SU-DHL-6 (cell line): Measurements from ENCODE around the gene ZFYVE16.

Source experiments
- H2AFZ ChIP-seq: fragments of 200-600 bp; sonication (generic); 2 replicates; pipeline ENCODE4 v1.6.1; 2014; ENCODE audit warnings: low read depth, mild to moderate bottlenecking, moderate library complexity, mixed read lengths, antibody characterized with exemption, low read length; ENCODE audit not compliant: severe bottlenecking
- H3F3A ChIP-seq: fragments of 200-600 bp; shearing (Covaris generic); 2 replicates; pipeline ENCODE4 v1.6.0; 2016; ENCODE audit warnings: antibody characterized with exemption, mild to moderate bottlenecking; ENCODE audit not compliant: insufficient read depth
- H3K27ac ChIP-seq: fragments of 200-600 bp; sonication (generic); 2 replicates; pipeline ENCODE4 v1.5.1; 2016; ENCODE audit warnings: low read depth, mild to moderate bottlenecking, low read length, moderate library complexity, mixed read lengths
- H3K27me3 ChIP-seq: fragments of 200-600 bp; sonication (generic), shearing (Covaris generic); 2 replicates; pipeline ENCODE4 v1.6.0; 2014; ENCODE audit warnings: mild to moderate bottlenecking, low read length
- H3K36me3 ChIP-seq: fragments of 200-600 bp; sonication (generic); 2 replicates; pipeline ENCODE4 v1.6.1; 2014; ENCODE audit warnings: mild to moderate bottlenecking, low read length, mixed read lengths
- H3K4me2 ChIP-seq: fragments of 300-600, 200-600 bp; shearing (Covaris generic), sonication (generic); 2 replicates; pipeline ENCODE4 v1.6.0; 2014; ENCODE audit warnings: low read length, low read depth, mild to moderate bottlenecking; ENCODE audit not compliant: poor library complexity, severe bottlenecking
- H3K4me3 ChIP-seq: fragments of 200-600 bp; sonication (generic); 2 replicates; pipeline ENCODE4 v1.5.1; 2014; ENCODE audit warnings: antibody characterized with exemption, low read length, mild to moderate bottlenecking, mixed read lengths; ENCODE audit not compliant: insufficient read depth, poor library complexity, severe bottlenecking
- H3K79me2 ChIP-seq: fragments of 200-600 bp; sonication (generic); 2 replicates; pipeline ENCODE4 v1.6.1; 2014; ENCODE audit warnings: mild to moderate bottlenecking, low read length, moderate library complexity; ENCODE audit not compliant: insufficient read depth
- H3K9ac ChIP-seq: fragments of 200-600 bp; sonication (generic); 2 replicates; pipeline ENCODE4 v1.7.0; 2014; ENCODE audit warnings: mild to moderate bottlenecking, low read length
- H3K9me2 ChIP-seq: fragments of 200-600 bp; sonication (generic); replicated peaks from 2 replicates; pipeline ENCODE4 v1.6.1; 2014; ENCODE audit warnings: low read length; ENCODE audit not compliant: insufficient read depth
- H3K9me3 ChIP-seq: fragments of 200-600 bp; sonication (generic); 2 replicates; pipeline ENCODE4 v1.6.1; 2014; ENCODE audit warnings: low read length, mixed read lengths; ENCODE audit not compliant: insufficient read depth
- H4K20me1 ChIP-seq: fragments of 200-600 bp; sonication (generic); 2 replicates; pipeline ENCODE4 v1.6.1; 2014; ENCODE audit warnings: low read depth, mild to moderate bottlenecking, antibody characterized with exemption, low read length, moderate library complexity, mixed read lengths
- CTCF ChIP-seq: fragments of 200-600 bp; sonication (generic); IDR thresholded peaks from one replicate; pipeline ENCODE4 v1.5.1; 2017; ENCODE audit warnings: antibody characterized with exemption, mild to moderate bottlenecking, low read length, moderate library complexity; ENCODE audit not compliant: insufficient read depth, poor library complexity, severe bottlenecking
- EZH2phosphoT487 ChIP-seq: fragments of 200-600 bp; sonication (generic), shearing (Covaris generic); conservative IDR thresholded peaks from 2 replicates; pipeline ENCODE4 v1.6.1; 2018; ENCODE audit warnings: mild to moderate bottlenecking, antibody characterized with exemption, low read length, moderate library complexity, mixed read lengths

ZFYVE16 gene

GRCh38 chr5:80508844-80509243 is 101.0 kb downstream of the ZFYVE16 start:
- no peaks in the 10 kb centered on the region for H3F3A ChIP-seq
- H3K36me3 ChIP-seq: no peaks in the 10 kb centered on the region
- TF ChIP-seq EZH2phosphoT487: no peak
- no peak for TF ChIP-seq CTCF
- no peaks in the 10 kb centered on the region for H4K20me1 ChIP-seq
- H2AFZ ChIP-seq: no peak overlapping the region
- no peak overlapping the region for H3K4me3 ChIP-seq
- no peak overlapping the region for H3K9ac ChIP-seq
- H3K27ac ChIP-seq: no peak overlapping the region
- H3K27me3 ChIP-seq: no peaks in the 10 kb centered on the region
- no peaks in the 10 kb centered on the region for H3K9me2 ChIP-seq
- no peaks in the 10 kb centered on the region for H3K9me3 ChIP-seq
- no peaks in the 10 kb centered on the region for H3K79me2 ChIP-seq
- no peak overlapping the region for H3K4me2 ChIP-seq

GRCh38 chr5:80509362-80509761 is 101.5 kb downstream of the ZFYVE16 start:
- no peak overlapping the region for H3K4me2 ChIP-seq
- H3K9me3 ChIP-seq: no peaks in the 10 kb centered on the region
- no peak for TF ChIP-seq EZH2phosphoT487
- TF ChIP-seq CTCF: no peak

GRCh38 chr5:80516826-80517225 is 109.0 kb downstream of the ZFYVE16 start:
- no peaks in the 10 kb centered on the region for H4K20me1 ChIP-seq
- no peak for TF ChIP-seq CTCF
- H3K9me3 ChIP-seq: no peaks in the 10 kb centered on the region
- H3K27ac ChIP-seq: no peak overlapping the region
- H3K27me3 ChIP-seq: no peaks in the 10 kb centered on the region
- H3K36me3 ChIP-seq: no peaks in the 10 kb centered on the region
- H3K79me2 ChIP-seq: no peaks in the 10 kb centered on the region
- no peak overlapping the region for H2AFZ ChIP-seq
- no peaks in the 10 kb centered on the region for H3K9me2 ChIP-seq
- no peak overlapping the region for H3K4me3 ChIP-seq
- H3K4me2 ChIP-seq: no peak overlapping the region
- H3K9ac ChIP-seq: no peak overlapping the region
- H3F3A ChIP-seq: no peaks in the 10 kb centered on the region

More at GRCh38 chr5:80509362-80509761, 101.5 kb downstream of the ZFYVE16 start:
- H3K79me2 ChIP-seq: no peaks in the 10 kb centered on the region
- no peaks in the 10 kb centered on the region for H3K9me2 ChIP-seq
- H4K20me1 ChIP-seq: no peaks in the 10 kb centered on the region
- H3K4me3 ChIP-seq: no peak overlapping the region
- H3F3A ChIP-seq: no peaks in the 10 kb centered on the region
- H3K9ac ChIP-seq: no peak overlapping the region
- no peaks in the 10 kb centered on the region for H3K36me3 ChIP-seq
- H2AFZ ChIP-seq: no peak overlapping the region
- no peak overlapping the region for H3K27ac ChIP-seq
- no peaks in the 10 kb centered on the region for H3K27me3 ChIP-seq
